ENCODE results near the gene CSAD.

The CSAD gene

DNA sequence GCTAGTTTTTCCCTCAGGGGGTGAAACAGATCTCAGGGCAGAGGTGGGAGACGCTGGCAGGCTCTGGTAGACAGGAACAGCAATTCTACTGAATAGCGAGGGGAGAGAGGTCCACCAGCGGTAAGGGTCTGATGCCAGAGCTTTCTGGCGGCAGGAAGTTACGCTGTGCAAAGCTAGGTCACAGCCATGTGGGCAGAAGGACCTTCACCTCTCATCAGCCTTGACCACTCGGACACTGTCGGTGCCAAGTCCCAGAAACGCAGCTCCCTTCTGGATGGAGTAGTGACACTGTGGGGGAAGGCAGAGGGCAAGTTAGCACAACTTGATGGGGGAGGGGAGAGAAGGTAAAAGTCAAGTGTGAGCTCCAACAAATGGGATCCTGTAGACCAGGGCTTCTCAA, 10.5 kb downstream of the CSAD start:
- TF ChIP-seq FOXP2 (optimal IDR thresholded peaks at IDR 0.05; ENCODE audit: borderline replicate concordance, extremely low read depth, extremely low read length, insufficient read depth) (no peak), REST (IDR thresholded peaks at IDR 0.05; ENCODE audit: insufficient read depth in 1 of 2, low read depth in 2 of 2, low read length in 2 of 2) (no peak), POLR2AphosphoS5 (IDR thresholded peaks at IDR 0.05; ENCODE audit: low read depth, low read length) (no peak), TAF1 (IDR thresholded peaks at IDR 0.05; ENCODE audit: borderline replicate concordance, insufficient read depth, low read length) (no peak)

GRCh38 chr12:53169644-53170043, 11.1 kb downstream of the CSAD start:
- no peak for TF ChIP-seq SIN3A (IDR thresholded peaks at IDR 0.05; ENCODE audit: borderline replicate concordance, insufficient read depth, low read length)
- no peak for TF ChIP-seq REST (IDR thresholded peaks at IDR 0.05; ENCODE audit: insufficient read depth in 1 of 2, low read depth in 2 of 2, low read length in 2 of 2)
- no peak for TF ChIP-seq FOXP2 (optimal IDR thresholded peaks at IDR 0.05; ENCODE audit: borderline replicate concordance, extremely low read depth, extremely low read length, insufficient read depth)
- TF ChIP-seq TAF1 (IDR thresholded peaks at IDR 0.05; ENCODE audit: borderline replicate concordance, insufficient read depth, low read length), result no peak
- TF ChIP-seq POLR2AphosphoS5 (IDR thresholded peaks at IDR 0.05; ENCODE audit: low read depth, low read length), result no peak

DNA sequence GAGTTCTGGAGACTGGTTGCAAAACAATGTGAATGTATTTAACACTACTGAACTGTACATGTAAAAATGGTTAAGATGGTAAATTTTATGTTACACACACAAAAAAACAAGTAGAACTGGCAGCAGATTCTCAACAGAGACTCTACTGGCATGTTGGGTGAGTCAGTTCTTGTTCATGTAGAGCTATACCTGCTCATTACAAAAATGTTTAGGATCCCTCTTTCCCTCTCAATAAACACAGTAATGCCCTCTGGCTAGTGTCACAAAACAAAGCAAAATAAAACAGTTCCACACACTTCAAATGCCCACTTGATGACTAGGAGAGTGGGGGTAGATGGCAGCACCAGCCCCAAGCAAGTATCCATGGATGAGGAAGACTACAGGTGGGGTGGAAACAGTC, 13.9 kb downstream of the CSAD start:
- TF ChIP-seq SIN3A (IDR thresholded peaks at IDR 0.05; ENCODE audit: borderline replicate concordance, insufficient read depth, low read length), result no peak
- no peak for TF ChIP-seq REST (IDR thresholded peaks at IDR 0.05; ENCODE audit: insufficient read depth in 1 of 2, low read depth in 2 of 2, low read length in 2 of 2)
- TF ChIP-seq TAF1 (IDR thresholded peaks at IDR 0.05; ENCODE audit: borderline replicate concordance, insufficient read depth, low read length), result no peak
- TF ChIP-seq FOXP2 (optimal IDR thresholded peaks at IDR 0.05; ENCODE audit: borderline replicate concordance, extremely low read depth, extremely low read length, insufficient read depth), result no peak

GRCh38 chr12:53161119-53161911, 19.4 kb downstream of the CSAD start:
- TF ChIP-seq SIN3A (IDR thresholded peaks at IDR 0.05; ENCODE audit: borderline replicate concordance, insufficient read depth, low read length) (no peak), REST (IDR thresholded peaks at IDR 0.05; ENCODE audit: insufficient read depth in 1 of 2, low read depth in 2 of 2, low read length in 2 of 2) (no peak), FOXP2 (optimal IDR thresholded peaks at IDR 0.05; ENCODE audit: borderline replicate concordance, extremely low read depth, extremely low read length, insufficient read depth) (no peak), TAF1 (IDR thresholded peaks at IDR 0.05; ENCODE audit: borderline replicate concordance, insufficient read depth, low read length) (no peak), POLR2AphosphoS5 (IDR thresholded peaks at IDR 0.05; ENCODE audit: low read depth, low read length) (no peak)

All from PFSK-1 (cell line).